GM18511 (cell line): ENCODE measurements around the gene AP2A2.

Experiments
- ATAC-seq: cut with Tn5 transposase; IDR thresholded peaks from one replicate; pipeline ENCODE4 v1.9.1; 2021; ENCODE audit warnings: mild to moderate bottlenecking, moderate library complexity; ENCODE audit not compliant: unreplicated experiment

Gene AP2A2

DNA sequence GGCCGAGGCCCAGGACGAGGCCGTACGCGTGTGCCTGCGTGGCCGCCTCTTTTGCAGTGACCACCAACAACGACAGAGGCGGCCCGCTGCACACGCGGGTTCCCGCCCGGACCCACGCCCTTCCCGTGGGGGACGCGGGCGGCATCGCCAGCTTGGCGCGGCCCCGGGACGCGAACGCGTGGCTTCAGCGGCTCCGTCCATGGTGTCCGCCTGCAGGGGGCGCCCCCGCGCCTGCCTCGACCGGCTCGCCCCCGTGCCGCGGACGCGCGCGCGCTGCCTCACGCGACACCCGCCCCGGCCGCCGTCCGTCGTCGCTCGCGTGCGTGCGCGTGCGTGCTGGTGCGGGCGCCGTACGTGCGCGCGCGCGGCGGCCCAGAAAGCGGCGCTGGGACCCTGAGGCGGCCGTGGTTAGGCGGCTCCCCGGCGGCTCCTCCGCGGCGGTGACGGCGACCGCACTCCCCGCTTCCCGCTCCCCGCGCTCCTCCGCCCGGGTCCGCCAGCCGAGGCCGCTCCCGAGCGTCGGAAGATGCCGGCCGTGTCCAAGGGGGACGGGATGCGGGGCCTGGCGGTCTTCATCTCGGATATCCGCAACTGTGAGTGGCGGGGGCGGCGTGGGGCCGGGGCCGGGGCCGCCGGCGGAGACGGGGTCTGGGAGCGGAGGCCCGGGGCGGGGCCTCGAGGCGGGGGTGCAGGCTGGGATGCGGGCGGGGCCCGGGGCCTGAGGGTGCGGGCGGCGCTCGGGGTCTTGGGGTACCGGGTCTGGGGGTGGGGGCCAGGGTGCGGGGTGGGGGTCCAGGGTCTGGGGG, at the start of gene AP2A2:
Gene AP2A2 (plus strand): TSS at position 375 of the 806 bp plus-strand sequence. CDS start 152 bp downstream, at position 527.
- peak; percentile 76 for ATAC-seq

- no peak for ATAC-seq
Measured at GRCh38 chr11:876545-876944, 49.1 kb upstream of the AP2A2 start.

DNA sequence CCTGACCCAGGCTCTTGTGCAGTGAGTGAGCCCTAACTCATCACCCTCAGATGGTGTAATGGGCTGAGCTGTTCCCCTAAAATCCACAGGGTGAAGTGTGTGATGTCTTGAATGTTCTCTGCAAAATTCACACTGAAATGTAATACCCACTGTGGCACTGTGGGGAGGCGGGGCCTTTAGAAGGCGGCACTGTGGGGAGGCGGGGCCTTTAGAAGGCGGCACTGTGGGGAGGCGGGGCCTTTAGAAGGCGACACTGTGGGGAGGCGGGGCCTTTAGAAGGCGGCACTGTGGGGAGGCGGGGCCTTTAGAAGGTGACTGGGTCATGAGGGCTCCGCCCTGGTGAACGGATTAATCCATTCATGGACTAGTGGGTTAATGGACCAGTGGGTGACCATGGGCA, 48.1 kb upstream of the AP2A2 start:
- no peak for ATAC-seq

DNA sequence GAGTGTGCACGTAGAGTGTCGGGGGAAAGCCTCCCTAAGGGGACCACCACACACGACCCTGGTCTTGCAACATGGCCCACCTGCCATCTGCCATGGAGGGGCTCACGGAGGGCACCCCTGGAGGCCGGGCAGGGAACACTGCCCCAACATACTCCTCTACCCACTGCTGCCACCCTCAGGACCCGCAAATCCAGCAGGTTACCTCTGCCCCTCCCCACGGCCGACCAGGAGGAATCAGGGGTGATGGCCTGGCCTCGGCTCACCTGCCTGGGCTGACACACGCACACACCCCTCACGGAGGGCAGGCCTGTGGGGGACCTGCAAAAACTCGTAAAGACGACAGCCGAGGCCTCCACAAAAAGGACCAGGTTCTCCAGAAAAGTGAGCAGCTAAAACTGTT, 45.2 kb upstream of the AP2A2 start:
- no peak for ATAC-seq

GRCh38 chr11:882596-882995, 43.1 kb upstream of the AP2A2 start:
- no peak for ATAC-seq

DNA sequence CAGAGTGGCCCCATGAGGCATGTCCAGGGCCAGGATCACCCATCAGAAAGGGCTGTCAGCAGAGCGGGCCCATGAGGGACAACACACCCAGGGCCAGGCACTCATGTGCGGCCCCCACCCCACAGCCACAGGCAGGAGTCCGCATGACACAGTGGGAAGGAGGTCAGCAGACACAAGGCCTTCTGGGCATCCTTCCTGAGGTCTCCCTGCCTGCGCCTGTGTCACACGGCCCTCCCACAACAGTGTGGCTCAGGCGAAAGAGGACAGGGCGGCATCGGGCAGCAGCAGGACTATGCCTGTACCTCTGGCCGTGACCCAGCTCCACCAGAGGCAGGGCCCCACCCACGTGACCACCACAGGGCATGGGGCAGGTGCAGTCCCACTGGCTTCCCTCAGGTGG, 42.1 kb upstream of the AP2A2 start:
- no peak for ATAC-seq

GRCh38 chr11:884578-885070, 41.0 kb upstream of the AP2A2 start:
- ATAC-seq = no peak

GRCh38 chr11:886568-886967, 39.1 kb upstream of the AP2A2 start:
- no peak for ATAC-seq

DNA sequence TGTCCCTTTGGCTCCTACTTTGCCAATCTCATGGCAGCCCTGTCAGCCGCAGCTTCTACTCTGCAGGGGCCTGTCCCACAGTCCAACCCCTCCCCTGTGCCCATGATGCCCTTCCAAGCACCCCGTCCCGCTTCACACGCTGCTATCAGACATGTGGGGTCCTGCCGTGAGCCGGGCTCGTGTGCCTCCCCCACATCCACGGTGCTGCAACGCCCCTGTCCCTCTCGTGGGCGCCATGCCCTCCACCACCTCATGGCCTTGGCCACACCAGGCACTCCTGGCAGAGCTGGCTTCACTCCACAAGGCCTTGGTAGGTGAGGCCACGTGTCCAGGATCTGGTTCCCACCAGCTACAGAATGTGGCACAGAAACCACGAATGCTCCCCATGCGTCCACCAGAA, 38.1 kb upstream of the AP2A2 start:
- ATAC-seq = no peak

DNA sequence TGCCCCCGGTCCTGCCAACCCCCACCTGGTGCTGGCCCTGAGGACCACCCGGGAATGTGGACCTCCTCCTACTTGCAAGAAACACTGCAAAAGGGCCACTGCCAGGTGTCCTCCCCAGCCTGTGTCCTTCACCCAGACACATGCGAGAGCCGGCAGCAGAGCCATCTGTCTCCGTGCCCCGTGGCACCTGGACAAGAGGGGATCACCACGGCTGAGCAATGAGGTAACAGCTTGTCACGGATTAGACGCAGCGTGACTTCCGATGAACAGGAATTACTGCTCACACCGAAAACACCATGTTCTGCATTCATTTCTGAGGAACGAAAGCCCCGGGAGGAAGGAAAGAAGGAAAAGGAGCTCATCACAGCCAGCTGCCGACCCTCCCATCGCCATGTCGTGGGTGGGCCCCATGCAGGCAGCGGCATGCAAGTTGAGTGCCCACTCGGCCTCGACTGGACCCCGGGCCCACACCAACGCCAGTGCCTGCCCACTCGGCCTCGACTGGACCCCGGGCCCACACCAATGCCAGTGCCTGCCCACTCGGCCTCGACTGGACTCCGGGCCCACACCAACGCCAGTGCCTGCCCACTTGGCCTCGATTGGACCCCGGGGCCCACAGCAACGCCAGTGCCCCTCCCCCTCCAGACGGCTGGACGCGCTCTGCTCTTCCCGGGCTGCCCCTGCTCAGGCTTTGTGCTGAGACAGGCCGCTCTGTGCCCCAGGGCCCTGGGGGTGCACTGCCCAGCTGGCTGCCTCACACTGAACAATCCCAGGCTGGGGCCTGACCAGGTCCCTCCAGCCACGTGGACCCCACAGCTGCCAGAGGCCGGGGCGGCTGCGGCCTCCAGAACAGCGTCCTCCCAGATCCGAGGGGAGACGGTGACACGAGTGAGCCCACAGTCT, 37.1 kb upstream of the AP2A2 start:
- ATAC-seq = no peak

- no peak for ATAC-seq
Measured at GRCh38 chr11:889257-889656, 36.4 kb upstream of the AP2A2 start.

DNA sequence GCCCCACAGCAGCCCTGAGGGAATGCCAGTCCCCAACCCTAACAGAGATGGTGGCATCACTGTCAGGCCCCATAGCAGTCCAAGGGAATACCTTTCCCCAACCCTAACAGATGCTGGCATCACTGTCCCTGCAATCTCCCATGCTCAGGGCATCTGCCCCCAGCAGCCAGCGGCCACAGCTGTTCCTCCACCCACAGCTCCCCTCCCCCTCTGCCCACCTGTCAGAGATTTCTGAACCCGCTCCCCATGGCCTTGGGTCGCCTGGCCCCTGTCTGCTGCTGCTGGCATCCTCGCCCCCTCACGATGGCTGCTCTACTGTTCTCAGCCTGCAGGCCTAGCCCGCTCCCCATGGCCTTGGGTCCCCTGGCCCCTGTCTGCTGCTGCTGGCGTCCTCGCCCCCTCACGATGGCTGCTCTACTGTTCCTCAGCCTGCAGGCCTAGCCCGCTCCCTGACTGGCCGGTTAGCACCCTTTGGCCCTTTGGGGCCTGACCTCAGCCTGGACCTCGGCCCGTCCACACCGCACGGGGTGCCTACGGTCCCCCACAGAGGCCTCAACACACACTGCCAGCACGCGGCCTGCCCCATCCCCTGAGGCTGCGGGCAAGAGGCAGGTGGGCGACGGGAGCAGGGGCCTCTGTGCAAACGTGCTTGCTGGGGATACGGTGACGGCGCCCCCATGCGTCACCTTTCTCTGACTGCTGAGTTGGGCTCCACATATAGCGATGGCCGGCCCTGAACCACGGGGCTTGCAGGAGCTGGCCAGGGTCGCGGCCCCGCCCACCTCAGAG, 35.8 kb upstream of the AP2A2 start:
- ATAC-seq = no peak

DNA sequence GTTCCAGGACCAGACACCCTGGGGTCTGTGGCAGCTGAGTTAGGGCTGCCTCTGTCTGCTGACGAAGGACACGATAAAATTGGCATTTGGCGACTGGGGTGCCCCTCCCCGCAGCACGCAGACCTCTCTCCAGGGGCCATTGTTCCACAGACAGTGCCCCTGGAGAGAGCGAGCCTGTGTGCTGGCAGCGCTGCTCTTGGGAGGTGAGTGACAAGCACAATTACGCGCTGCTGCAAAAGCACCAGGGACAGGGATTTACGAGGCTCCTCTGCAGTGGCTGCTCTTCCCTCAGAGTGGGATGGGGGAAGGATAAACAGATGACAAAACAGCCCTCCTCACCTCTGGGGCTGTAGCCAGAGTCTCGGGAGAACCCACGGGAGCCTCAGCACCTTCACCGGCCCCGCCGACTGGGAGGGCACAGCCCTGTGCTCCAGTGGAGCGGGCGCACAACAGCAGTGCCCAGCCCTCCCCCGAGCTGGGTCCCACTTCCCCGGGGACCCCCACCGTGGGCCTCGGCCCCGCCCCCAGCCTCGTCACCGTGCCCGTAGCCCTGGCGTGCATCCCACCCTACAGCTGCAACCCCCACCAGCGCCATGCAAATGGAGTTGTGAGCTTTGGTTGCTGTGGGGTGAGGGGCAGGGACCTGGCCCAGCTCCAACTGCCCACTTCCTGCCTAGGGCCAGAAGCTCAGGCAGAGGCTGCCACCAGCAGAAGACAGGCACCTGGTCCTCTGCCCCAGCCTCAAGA, 34.7 kb upstream of the AP2A2 start:
- ATAC-seq = no peak

- ATAC-seq = no peak
Measured at GRCh38 chr11:893008-893654, 32.5 kb upstream of the AP2A2 start.

GRCh38 chr11:894575-895201, 31.0 kb upstream of the AP2A2 start:
- ATAC-seq = no peak

DNA sequence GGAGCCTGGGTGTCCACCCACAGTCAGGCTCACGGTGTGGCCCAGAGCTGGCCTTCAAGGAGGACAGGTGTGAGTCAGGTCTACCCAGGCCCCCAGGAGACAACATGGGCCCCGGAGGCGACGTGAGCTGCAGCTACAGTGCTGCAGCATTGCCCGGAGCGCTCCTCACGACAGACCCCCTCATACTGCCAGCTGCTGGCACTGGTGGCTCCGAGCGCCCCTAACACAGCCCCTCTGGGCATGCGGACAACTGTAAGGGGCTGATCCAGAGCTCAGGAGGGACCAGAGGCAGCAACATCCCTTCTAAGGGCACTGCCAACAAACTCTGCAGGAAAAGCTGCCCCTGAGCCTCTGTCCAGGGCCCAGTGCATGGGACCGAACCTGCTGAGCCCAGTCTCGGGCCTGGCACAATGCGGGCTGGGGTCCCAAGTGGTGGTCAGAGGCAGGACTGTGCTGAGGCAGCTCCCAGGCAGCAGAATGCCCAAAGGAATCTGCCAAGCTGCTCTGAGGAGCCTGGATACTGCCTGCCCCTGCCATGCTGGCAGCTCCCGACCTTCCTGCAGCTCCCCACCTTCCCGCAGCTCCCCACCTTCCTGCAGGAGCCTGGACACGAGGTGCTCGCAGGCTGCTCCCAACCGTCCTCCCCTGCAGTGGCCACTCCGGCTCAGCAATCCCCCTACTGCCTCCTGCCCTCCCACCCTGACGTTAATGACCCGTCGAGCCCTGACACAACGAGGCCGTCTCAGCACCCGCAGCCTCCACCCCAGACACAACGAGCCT, 30.1 kb upstream of the AP2A2 start:
- no peak for ATAC-seq

GRCh38 chr11:897253-898142, 28.2 kb upstream of the AP2A2 start:
- ATAC-seq = no peak

- ATAC-seq = no peak
Measured at GRCh38 chr11:898143-898511, 27.5 kb upstream of the AP2A2 start.
